ENCODE data around the gene IGFALS.

Gene IGFALS

GRCh38 chr16:1775006-1775845 is 18.3 kb downstream of the IGFALS start:
- DNase-seq: no peak

GRCh38 chr16:1774448-1774780 is 19.1 kb downstream of the IGFALS start:
- DNase-seq: no peak

GRCh38 chr16:1773703-1774447 is 19.6 kb downstream of the IGFALS start:
- no peak for DNase-seq

- DNase-seq: peak; percentile 78
Measured at GRCh38 chr16:1772908-1773702, 20.4 kb downstream of the IGFALS start, which contains the start of gene MRPS34. Gene MRPS34 (minus strand): TSS chr16:1773134. CDS start chr16:1773119, 15 bp downstream.

GRCh38 chr16:1772362-1772907 is 21.1 kb downstream of the IGFALS start, which contains the start of gene EME2:
Gene EME2 (plus strand): TSS chr16:1772810. CDS start chr16:1773228, 418 bp downstream.
- no peak for DNase-seq

- no peak for DNase-seq
Measured at GRCh38 chr16:1771864-1772361, 21.6 kb downstream of the IGFALS start.

- DNase-seq: peak; percentile 47
Measured at GRCh38 chr16:1771188-1771863, 22.2 kb downstream of the IGFALS start, which contains the start of gene NME3. Gene NME3 (minus strand): TSS chr16:1771543. CDS start chr16:1771534, 9 bp downstream.

GRCh38 chr16:1770328-1771187 is 22.9 kb downstream of the IGFALS start:
- DNase-seq: peak; percentile 39

GRCh38 chr16:1769402-1770300 is 23.9 kb downstream of the IGFALS start:
- DNase-seq: no peak

- DNase-seq: no peak
Measured at GRCh38 chr16:1768767-1769401, 24.6 kb downstream of the IGFALS start.

GRCh38 chr16:1768061-1768766 is 25.3 kb downstream of the IGFALS start:
- DNase-seq: no peak

GRCh38 chr16:1767116-1767994 is 26.1 kb downstream of the IGFALS start:
- no peak for DNase-seq

GRCh38 chr16:1766701-1767100 is 26.8 kb downstream of the IGFALS start:
- no peak for DNase-seq

GRCh38 chr16:1766231-1766630 is 27.3 kb downstream of the IGFALS start:
- no peak for DNase-seq

GRCh38 chr16:1765826-1766225 is 27.7 kb downstream of the IGFALS start:
- DNase-seq: no peak

- DNase-seq: no peak
Measured at GRCh38 chr16:1764971-1765370, 28.5 kb downstream of the IGFALS start.
